Measurements from ENCODE around the gene RET.
A peak's percentile ranks its signal among the peaks of the same experiment; 100 is the strongest.
"Not testable (repeated sequence)": the region's sequence is repeated elsewhere in the genome, so short reads cannot be mapped to it uniquely, and the experiment has no call there.

The RET gene

DNA sequence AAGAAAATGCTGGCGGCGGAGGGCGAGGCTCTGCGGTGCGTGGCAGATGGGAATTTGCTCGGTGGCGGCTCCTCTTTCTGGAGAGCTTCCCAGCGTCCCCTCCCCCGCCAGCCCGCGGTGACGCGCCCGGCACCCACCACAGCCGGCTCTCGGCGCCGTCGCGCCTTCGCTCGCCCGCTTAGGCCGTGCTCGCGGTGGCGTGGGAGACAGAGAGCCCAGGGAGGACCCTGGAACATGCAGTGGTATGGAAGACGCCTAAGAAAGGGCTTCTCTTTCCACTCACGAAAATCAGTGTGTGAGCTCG, 60.8 kb downstream of the RET start:
- peak; percentile 90 for DNase-seq

DNA sequence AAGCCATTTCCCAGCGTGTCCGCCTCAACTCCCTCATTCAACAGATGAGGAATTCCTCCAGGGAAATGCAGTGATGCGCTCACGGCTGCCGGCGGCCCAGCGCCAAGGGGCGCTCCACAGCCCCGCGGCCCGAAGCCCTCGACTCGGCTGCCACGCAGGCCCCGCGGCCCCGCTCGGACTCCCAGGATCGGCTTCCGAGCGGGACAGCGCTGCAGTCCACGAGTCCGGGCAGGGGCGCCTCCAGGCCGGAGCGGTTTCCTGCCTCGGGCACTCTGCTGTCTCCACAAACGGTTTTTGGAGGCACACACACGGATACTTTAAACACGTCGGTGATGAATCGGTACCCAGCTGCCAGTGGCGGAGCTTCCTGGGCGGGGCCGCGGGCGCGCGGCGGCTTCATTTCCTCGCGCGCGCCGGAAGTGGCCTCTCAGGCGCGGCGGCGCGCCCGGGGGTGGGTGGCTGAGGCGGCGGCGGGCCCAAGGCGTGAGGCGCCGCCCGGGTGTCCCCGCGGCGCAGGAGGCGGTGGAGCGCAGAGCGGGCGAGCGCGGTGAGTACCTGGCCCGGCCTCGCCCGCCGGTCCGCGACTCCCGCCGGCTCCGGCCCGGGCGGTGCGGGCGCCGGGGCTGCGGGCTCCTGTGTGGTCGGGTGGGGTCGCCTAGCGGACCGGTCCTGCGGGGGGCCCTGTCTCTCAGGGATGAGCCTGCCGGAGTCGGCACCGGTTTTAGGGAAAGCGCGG, 61.3 kb downstream of the RET start, which contains the start of gene CSGALNACT2:
CSGALNACT2 (plus strand) TSS at position 425 of the 736 bp plus-strand sequence. CDS start 16,705 bp downstream, outside the sequence.
- peak; percentile 91 for DNase-seq

DNA sequence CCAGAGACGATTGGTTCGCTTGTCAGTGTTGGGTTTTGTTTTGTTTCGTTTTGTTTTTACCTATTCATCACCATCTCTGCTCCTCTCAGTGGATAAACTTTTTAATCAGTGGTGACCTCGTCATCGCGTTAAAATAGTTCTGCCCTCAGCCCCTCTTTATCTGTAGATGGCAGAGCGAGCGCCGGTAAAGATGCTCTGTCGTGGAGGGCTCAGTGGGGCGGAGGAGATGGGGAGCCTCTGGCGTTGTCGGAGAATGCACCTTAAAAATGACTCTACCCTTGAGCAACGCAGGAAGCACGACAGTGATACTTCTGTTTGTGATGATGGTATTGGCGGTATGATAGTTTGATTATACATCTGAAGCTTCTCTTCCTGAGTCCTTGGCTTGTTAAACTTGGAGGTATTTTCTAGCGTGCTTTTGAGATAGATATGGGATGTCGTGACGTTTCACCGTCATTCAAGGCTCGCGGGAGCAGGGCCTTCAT, 61.9 kb downstream of the RET start:
- DNase-seq: no peak

DNA sequence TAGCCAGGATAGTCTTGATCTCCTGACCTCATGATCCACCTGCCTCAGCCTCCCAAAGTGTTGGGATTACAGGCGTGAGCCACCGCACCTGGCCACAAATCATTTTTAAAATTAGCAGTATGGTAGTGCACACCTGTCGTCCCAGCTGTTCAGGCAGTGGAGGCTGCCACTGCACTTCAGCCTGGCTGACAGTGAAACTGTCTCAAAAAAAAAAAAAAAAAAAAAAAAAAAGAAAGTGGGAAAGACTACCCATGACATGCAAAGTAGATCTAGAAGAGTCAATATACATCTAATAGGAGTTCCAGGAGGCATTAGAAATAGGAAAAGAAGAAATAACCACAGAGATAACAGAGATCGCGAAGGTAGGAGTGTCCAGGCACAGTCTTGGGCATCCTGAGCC, 64.6 kb downstream of the RET start:
- no peak for DNase-seq

DNA sequence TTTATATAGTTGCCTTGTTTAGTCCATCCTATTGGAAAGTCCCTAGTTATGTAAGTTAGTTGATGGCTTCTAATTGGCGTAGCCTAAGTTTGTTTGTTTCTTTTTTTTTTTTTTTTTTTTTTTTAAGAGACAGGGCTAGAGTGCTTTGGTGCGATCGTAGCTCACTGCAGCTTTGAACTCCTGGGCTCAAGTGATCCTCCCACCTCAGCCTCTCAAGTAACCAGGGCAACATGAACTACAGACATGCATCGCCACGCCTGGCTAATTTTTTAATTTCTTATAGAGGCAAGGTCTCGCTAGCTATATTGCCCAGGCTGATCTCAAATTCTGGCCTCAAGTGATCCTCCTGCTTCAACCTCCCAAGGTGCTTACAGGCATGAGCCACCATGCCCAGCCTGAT, 68.4 kb downstream of the RET start:
- no peak for DNase-seq

DNA sequence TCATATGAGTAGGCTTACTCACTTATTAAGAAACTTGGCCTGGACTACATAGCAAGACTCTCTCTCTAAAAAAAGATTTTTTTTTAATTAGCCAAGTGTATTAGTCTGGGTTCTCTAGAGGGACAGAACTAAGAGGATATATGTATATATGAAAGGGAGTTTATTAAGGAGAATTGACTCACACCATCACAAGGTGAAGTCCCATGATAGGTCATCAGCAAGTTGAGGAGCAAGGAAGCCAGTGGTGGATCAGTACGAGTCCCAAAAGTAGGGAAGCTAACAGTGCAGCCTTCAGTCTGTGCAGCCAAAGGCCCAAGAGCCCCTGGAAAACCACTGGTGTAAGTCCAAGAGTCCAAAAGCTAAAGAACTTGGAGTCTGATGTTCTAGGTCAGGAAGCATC, 69.1 kb downstream of the RET start:
- not testable (repeated sequence) for DNase-seq

DNA sequence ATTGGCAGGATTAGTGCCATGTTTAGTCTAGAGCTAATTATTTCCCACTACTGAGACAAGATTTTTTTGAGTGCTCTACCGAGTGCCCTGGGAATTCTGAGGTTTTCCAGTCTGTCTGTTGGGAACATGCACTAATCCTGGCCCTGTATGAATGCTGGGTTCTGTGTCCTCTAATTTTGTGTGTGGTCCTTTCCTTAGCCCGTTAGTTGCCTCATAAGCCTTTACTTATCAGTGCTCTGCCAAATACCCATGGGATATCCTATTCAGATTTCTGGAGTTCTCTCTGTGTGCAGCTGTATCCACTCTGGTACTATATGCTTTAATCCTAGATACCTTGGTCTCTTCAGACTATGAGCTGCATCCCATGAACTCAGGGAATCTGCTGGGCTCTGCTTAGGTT, 74.5 kb downstream of the RET start:
- DNase-seq: no peak

DNA sequence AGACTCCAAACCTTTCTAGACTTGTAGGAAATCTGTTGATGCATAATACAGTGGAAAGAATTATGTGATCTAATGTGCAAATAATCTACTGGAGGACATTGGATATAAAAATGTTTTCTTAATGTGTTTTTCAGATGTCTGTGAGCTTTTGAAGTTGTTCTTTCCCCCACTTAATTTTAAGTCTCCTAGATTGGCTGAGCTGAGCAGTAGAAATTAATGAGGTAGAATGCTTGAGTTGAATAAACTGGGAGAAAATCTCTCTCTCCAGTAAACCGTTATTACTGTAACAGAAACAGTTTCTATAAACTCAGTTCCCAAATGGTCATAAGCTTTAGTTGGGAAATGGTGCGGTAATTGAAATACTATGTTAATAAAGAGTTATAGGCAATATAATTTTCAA, 77.0 kb downstream of the RET start:
- no peak for DNase-seq

DNA sequence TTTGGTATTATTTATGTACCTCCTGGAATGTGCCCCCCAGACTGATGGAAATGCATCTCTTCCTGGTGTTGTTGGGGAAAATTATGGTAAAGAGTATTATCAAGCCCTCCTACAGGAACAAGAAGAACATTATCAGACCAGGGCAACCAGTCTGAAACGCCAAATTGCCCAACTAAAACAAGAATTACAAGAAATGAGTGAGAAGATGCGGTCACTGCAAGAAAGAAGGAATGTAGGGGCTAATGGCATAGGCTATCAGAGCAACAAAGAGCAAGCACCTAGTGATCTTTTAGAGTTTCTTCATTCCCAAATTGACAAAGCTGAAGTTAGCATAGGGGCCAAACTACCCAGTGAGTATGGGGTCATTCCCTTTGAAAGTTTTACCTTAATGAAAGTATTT, 78.4 kb downstream of the RET start:
- no peak for DNase-seq

DNA sequence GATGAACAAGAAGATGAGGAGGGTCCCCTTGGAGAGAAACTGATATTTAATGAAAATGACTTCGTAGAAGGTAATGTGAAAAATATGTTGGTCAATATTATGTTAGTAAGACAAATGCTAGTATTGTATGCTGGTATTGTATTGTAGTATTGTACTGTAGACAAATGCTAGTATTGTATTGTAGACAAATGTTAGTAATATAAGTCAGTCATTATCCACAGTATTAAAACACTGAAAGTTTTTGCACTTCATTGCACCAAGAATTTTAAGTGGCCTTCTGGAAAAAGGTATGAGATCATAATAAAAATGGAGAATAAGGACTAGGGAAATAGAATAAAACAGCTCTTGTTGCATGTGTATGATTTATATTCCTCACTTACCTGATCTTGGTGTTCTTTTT, 78.9 kb downstream of the RET start:
- no peak for DNase-seq

DNA sequence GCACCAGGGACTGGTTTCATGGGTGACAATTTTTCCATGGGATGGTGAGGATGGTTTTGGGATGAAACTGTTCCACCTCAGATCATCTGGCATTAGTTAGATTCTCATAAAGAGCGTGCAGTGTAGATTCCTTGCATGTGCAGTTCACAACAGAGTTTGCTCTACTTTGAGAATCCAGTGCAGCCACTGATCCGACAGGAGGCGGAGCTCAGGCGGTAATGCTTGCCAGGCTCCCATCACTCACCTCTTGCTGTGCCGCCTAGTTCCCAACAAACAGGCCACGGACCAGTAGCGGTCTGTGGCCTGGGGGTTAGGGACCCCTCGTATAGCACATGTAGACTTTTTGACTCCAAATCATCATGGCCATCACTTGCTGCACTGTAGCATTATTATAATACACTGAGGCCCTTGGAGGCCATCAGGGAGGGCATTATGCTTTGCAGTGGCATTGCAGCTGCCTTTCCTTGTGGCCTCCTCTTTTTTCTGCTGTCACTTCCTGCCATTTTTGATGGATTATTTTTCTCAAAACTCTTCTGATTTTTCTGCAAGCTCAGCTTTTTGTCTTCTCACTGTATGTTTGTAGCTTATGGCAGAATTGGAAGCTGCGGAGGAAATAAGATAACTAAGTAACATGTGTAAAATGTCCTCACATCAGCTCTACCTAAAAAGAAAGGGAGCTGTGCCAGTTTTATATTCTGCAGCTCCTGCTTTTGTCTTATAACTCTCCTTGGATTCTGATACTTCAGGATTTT, 79.9 kb downstream of the RET start:
- DNase-seq: no peak

DNA sequence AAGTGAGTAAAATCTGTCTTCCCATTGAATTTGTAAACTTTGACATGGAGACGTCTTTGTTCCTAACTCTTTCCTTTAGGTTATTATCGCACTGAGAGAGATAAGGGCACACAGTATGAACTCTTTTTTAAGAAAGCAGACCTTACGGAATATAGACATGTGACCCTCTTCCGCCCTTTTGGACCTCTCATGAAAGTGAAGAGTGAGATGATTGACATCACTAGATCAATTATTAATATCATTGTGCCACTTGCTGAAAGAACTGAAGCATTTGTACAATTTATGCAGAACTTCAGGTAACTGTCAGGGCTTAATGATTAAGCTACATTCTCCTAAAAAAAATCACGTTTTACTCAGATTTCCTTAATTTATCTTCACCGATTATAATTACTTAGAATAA, 81.8 kb downstream of the RET start:
- no peak for DNase-seq

DNA sequence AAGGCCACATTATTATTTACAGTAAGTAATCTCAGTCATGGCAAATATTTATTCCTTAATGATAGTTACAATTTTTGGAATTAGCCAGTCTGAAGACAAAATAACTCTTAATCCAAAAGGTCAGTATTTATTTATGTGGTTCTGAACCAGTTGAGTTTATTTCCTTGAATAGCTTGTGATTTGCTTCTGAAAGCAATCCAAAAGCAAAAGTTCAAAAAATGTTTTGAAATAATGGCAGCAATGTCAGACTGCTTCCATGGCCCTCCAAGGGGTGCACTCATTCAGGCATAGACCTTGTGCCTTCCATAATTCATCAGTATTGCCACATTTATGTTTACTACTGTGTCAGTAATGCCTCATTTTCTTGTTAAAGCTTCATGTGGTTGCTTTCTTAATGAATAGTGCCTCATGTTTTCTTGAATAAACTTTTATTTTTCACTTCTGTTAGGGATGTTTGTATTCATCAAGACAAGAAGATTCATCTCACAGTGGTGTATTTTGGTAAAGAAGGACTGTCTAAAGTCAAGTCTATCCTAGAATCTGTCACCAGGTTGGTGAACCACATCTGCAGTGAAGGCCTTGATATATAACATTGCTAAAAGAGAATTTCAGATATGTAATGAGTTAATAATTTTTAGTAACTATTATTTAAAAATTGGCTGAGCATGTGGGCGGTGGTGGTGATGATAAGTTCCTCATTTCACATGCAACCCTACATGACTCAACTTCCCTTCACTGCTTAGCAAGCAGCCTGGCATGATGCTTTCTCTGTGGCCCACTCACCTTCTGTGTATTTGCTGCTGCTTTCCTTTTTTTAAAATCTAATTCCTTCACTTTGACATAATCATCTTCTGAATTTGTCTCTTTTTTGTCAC, 83.4 kb downstream of the RET start:
- DNase-seq: no peak

DNA sequence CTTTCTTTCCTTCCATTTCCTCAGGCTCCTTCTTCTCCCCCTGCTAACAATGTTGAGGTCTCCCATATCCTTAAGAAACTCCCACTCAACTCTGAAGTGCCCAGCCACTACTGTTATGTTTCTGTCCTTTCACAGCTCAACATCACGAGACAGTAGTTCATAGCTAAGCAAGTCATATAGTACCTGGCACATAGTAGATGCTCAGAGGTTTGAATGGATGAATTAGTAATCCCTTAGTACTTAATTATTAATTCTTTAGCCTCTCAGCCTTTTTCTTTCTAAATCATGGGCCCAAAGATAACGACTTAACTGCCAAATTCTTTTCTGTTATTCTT, 84.0 kb downstream of the RET start:
- no peak for DNase-seq

DNA sequence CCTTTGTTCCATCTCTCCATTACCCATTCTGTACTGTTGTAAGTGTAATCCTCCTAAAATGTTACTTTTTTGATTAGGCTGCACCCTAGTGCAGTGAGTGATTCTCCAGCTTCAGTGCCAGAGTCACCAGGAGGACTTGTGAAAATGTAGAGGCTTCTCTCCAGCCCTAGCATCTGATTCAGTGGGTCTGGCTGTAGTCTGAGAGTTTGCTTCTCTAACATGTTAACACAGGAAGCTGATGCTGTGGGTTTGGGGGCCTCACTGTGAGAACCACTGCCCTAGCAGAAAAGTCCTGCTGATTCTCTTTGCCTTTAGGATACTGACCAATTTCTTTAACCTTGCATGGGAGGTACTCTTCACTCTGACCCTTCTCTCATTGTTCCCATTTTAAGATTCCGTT, 85.7 kb downstream of the RET start:
- no peak for DNase-seq

DNA sequence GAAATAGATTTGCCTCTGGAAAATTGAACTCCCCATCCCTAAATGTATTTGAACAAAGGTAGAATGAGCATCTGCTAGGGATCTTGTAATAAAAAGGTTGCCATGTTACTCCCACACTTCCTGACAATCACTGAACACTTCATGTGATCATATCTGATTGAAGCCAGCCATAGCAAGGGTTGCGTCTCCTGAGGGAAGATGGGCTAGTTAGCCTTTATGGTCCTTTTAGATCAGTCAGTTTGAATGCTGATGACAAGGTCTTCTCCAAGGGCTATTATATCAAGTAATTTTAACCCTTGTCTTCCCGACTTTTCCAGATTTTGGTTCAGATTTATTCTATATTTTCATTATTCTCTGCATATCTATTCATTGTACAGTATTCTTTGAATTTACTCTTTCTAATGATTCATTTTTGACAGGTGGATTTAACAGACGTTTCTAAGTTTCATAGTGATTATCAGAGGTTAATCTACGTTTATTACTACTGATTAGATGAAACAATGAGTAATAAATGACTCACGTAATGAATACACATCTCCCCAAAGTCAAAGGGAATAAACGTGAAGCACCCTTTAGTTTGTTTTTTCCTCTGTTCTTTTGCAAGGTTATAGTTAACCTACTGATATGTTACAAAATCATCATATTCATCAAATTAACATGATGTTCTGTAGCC, 89.5 kb downstream of the RET start:
- DNase-seq: no peak

DNA sequence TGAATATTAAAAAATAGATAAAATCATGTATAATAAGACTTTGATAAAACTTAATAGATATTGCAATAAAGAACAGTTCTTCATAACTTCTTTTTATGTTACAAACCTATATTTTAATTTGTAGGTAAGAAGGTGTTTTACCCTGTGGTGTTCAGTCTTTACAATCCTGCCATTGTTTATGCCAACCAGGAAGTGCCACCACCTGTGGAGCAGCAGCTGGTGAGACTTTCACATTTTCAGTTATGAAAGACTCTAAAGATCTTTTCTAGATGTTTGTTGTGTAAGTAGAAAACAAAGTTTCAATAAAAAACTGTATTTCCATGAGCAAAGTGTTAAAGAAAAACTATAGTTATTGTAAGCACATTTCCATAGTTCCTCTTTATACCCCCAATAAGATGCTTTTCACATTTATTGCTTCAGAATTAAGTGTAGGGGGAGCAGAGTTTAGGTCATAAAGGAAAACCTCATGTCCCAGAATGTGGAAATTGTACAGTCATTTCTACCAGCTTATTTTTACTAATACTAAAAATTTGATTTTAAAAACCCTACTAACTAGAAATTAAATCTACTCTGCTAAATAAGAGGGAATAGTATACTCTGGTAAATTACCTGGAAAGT, 90.1 kb downstream of the RET start:
- DNase-seq: no peak

DNA sequence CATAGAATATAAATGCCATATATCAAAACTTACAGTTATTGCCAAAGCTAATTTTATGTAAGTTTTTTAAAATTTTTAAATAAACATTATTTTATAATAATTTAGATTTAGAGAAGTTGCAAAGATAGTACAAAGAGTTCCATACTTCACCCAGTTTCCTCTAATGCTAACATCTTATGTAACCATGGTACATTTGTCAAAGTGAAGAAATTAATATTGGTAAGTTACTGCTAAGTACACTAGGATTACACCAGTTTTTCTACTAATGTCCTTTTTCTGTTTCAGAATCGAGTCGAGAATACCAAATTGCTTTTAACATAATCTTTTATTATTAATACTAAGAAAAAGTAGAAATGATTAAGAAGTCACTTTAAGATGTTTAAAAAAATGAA, 90.6 kb downstream of the RET start:
- DNase-seq: no peak

DNA sequence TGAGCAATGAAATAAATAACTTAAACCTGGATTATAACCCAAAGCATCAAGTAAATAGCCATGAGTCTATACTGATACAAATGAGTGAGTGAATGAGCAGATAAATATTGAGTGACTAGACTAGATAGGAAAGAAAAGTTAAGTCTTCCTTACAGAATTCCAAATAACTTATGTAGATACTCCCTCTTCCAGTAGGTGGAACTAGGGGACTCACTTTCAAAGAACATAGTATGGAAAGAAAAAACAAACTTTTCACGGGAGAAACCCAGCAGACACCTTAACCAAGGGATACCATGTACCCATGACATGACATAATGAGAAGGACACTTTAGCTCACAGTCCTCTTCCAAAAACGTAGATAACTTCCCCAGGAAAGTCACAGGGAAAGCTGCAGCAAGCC, 93.6 kb downstream of the RET start:
- DNase-seq: no peak

DNA sequence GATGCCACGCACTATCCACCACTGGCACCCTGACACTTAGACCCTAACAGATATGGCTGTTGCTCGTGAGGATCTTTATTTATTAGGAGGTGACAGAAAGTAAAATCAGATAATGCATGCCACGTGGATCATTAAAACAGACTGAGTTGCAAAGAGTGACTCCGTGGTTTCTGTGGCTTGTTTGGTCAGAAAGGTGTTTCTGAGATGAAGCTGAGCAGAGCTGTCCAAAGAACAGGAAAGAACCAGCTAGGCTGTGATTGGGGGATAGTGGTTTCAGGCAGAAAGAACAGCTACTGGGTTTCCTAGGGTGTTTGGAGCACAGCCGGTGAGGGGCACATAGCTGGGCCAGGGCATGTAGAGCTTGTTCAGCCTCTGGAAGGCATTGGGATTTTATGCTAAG, 95.8 kb downstream of the RET start:
- DNase-seq: no peak

DNA sequence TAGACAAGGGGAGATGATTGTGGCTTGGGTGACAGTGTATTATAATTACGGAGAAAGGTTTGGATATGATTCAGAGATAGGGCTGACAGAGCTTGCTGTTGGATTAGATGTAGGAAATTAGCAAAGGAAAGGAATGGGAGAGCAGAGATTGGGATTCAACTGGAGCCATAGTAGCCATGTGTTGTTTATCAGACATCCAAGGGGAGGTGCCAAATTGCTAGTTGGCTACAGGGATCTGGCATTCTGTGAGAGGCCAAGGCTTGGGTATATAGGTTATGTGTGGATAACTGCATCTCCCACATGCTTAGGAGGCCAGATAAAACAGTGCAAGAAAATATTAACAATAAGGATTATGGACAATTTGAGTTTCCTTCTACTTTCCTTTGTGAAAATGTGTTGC, 96.3 kb downstream of the RET start:
- DNase-seq: no peak

DNA sequence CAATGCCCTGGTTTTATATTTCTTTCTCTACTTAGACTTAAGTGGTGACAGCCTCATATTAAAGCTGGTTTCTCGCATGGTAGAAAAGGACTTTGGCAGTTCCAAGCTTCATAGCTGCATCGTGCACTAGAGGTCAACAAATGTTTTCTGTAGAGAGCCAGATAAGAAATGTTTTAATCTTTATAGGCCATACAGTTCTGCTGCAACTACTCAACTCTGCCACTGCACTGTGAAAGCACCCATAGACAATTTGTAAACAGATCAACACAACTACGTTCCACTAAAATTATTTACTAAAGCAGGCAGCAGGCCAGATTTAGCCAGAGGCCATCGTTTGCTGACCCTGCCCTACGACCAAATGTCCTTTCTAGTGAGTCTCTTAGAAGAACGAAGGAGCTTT, 98.1 kb downstream of the RET start:
- no peak for DNase-seq

DNA sequence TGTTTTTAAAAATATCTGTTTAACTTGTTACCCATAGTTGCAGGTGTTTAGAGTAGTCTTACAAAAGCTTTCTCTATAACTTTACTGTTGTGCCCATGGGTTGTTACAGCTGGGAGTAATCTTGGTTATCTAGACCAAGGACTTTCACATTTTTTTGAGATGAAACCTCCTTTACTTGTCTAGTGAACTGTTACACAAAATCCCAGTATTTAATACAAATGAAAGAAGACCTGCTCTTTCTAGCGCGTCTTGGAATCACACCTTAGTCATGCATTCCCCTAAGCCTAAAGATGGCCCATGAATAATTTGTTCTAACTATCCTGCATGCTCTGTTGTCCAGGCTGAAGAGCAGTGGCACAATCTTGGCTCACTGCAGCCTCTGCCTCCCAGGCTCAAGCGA, 99.4 kb downstream of the RET start:
- no peak for DNase-seq

Measured in right forelimb (tissue), 1 donor.